Endothelial cell of umbilical vein (primary cell): Measurements from ENCODE around the gene PIANP.

Experiments used
- FOS ChIP-seq: IDR thresholded peaks from 2 replicates; pipeline ENCODE4 v1.6.1; 2011; ENCODE audit warnings: mild to moderate bottlenecking, low read length, moderate library complexity, borderline replicate concordance; ENCODE audit not compliant: insufficient read depth
- POLR2A ChIP-seq: IDR thresholded peaks from 2 replicates; pipeline ENCODE4 v1.6.1; 2012; ENCODE audit warnings: low read depth, mild to moderate bottlenecking, control low read depth, low read length
- POLR2AphosphoS5 ChIP-seq: IDR thresholded peaks from 2 replicates; pipeline ENCODE4 v1.6.1; 2012; ENCODE audit warnings: low read depth, mild to moderate bottlenecking, control low read depth, low read length, moderate library complexity; ENCODE audit not compliant: insufficient read depth
- TF ChIP-seq, protein P1 (sequence below), 2 donors: IDR thresholded peaks; 1 replicate in 1 of 2; 2 replicates in 1 of 2; pipeline ENCODE4 v1.5.1; 2011; ENCODE audit warnings: low read length in 2 of 2, mild to moderate bottlenecking in 2 of 2, moderate library complexity in 2 of 2, control low read depth in 1 of 2, inconsistent platforms in 1 of 2, low read depth in 1 of 2; ENCODE audit not compliant: insufficient read depth in 1 of 2; ENCODE audit errors: extremely low read depth in 1 of 2

DNA sequence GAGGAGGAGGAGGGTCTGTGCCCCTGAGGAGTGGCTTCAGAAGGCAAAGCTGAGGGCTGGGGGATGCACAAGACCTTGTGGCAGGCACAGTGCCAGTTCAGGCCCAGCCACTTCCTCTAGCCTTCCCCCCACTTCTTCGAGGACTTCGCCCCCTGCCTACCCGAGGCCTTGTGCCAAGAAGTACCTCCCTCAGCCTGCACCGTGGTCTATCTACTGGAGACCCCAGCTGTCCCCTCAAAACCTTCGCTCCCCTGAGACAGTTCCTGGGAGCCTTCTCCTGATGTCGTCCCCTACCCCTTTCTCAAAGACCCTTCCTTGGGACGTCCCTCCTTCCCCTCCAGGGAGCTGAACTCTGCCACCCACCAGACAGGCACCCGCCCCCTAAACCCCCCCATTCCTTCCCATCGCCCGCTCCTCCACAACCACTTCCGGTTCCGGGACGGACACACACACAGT lies 12.0 kb downstream of the PIANP start:
- TF ChIP-seq, protein P1, sequence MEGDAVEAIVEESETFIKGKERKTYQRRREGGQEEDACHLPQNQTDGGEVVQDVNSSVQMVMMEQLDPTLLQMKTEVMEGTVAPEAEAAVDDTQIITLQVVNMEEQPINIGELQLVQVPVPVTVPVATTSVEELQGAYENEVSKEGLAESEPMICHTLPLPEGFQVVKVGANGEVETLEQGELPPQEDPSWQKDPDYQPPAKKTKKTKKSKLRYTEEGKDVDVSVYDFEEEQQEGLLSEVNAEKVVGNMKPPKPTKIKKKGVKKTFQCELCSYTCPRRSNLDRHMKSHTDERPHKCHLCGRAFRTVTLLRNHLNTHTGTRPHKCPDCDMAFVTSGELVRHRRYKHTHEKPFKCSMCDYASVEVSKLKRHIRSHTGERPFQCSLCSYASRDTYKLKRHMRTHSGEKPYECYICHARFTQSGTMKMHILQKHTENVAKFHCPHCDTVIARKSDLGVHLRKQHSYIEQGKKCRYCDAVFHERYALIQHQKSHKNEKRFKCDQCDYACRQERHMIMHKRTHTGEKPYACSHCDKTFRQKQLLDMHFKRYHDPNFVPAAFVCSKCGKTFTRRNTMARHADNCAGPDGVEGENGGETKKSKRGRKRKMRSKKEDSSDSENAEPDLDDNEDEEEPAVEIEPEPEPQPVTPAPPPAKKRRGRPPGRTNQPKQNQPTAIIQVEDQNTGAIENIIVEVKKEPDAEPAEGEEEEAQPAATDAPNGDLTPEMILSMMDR (IDR thresholded peaks at IDR 0.05; ENCODE audit: extremely low read depth in 1 of 2, insufficient read depth in 1 of 2, low read depth in 1 of 2, low read length in 2 of 2) = no peak
- TF ChIP-seq FOS (no peak), POLR2A (no peak), POLR2AphosphoS5 (no peak)
